ENCODE results near the gene NMUR2. TPM values are rescaled to one million over a fixed set of nuclear protein-coding genes. Genes with fewer than 3 reads are reported as not detected.

Gene NMUR2
- total RNA-seq, 3 donors from 2014 or later (not counting 1 experiment from before 2014, with no cell fraction given): not detected

DNA sequence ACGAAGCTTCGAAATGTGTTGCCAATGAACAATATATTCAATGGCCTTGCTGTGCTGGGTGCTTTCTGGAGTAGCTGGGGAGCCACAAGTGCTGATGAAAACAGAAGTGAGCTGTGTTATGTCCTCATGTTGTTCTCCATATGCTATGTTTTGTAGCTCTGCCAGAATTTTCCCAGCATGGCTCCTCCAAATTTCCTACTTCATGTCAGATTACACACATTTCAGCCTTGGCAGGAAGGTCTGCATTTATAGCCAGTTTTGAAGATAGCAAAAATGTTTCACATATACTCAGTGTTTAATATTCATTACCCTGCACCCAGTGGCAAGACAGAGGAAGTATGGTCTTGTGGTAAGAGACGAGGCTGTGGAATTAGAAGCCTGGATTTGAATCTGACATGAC, 22.6 kb upstream of the NMUR2 start:
- Histone ChIP-seq H3K27me3 (ENCODE audit: control insufficient read depth, insufficient read depth, low read length) (no peaks in the 10 kb centered on the region), H3K4me3 (ENCODE audit: low read length) (no peak overlapping the region), H3K36me3 (ENCODE audit: control insufficient read depth, insufficient read depth, low read length) (no peaks in the 10 kb centered on the region), H3K9me3 (ENCODE audit: control insufficient read depth, insufficient read depth, low read length) (no peaks in the 10 kb centered on the region), H3K4me1 (ENCODE audit: control insufficient read depth, insufficient read depth, low read length) (no peaks in the 10 kb centered on the region), H3K27ac (ENCODE audit: low read length) (no peak overlapping the region)
- H3K27me3 Mint-ChIP-seq (ENCODE audit: low read depth in 2 of 2): no peaks in the 10 kb centered on the region
- ATAC-seq: no peak
- WGBS (ENCODE audit: insufficient coverage): 65% methylated on average over 3 of the region's 3 CpGs
- H3K4me3 Mint-ChIP-seq: no peak overlapping the region
- TF ChIP-seq, protein P1, sequence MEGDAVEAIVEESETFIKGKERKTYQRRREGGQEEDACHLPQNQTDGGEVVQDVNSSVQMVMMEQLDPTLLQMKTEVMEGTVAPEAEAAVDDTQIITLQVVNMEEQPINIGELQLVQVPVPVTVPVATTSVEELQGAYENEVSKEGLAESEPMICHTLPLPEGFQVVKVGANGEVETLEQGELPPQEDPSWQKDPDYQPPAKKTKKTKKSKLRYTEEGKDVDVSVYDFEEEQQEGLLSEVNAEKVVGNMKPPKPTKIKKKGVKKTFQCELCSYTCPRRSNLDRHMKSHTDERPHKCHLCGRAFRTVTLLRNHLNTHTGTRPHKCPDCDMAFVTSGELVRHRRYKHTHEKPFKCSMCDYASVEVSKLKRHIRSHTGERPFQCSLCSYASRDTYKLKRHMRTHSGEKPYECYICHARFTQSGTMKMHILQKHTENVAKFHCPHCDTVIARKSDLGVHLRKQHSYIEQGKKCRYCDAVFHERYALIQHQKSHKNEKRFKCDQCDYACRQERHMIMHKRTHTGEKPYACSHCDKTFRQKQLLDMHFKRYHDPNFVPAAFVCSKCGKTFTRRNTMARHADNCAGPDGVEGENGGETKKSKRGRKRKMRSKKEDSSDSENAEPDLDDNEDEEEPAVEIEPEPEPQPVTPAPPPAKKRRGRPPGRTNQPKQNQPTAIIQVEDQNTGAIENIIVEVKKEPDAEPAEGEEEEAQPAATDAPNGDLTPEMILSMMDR (IDR thresholded peaks at IDR 0.05): no peak
- DNase-seq: no peak
- intact Hi-C loops (cut with micrococcal nuclease): no loop called here
- no peak overlapping the region for H3K27ac Mint-ChIP-seq
- no peaks in the 10 kb centered on the region for H3K9me3 Mint-ChIP-seq
- no peaks in the 10 kb centered on the region for H3K4me1 Mint-ChIP-seq
- H3K36me3 Mint-ChIP-seq: no peaks in the 10 kb centered on the region

DNA sequence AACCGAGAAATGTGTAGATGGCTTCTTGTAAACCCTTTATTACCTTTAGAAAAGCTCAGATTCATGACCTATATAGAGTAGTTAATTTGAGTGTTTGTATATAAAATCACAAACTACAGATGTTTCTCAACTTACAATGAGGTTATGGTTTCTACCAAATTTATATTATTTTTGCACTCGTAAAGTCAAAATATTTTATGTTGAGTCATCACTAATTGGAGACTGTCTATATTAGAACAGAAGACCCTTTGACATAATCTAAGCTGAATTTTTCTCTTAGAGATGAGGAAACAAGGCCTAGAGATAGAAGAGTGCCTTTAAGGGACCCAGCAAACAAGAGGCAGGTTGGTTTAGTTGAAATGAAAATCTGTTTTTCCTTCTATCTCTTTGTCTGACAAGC, 20.0 kb upstream of the NMUR2 start:
- H3K9me3 ChIP-seq (ENCODE audit: control insufficient read depth, insufficient read depth, low read length): no peaks in the 10 kb centered on the region
- intact Hi-C loops (cut with micrococcal nuclease): no loop called here
- H3K27ac ChIP-seq (ENCODE audit: low read length): no peak overlapping the region
- no peaks in the 10 kb centered on the region for H3K4me1 Mint-ChIP-seq
- H3K9me3 Mint-ChIP-seq: no peaks in the 10 kb centered on the region
- H3K36me3 Mint-ChIP-seq: no peaks in the 10 kb centered on the region
- H3K4me1 ChIP-seq (ENCODE audit: control insufficient read depth, insufficient read depth, low read length): no peaks in the 10 kb centered on the region
- TF ChIP-seq, protein P1 (IDR thresholded peaks at IDR 0.05): no peak
- H3K27me3 ChIP-seq (ENCODE audit: control insufficient read depth, insufficient read depth, low read length): no peaks in the 10 kb centered on the region
- no peak overlapping the region for H3K4me3 ChIP-seq (ENCODE audit: low read length)
- H3K36me3 ChIP-seq (ENCODE audit: control insufficient read depth, insufficient read depth, low read length): no peaks in the 10 kb centered on the region
- no peak overlapping the region for H3K27ac Mint-ChIP-seq
- no peak overlapping the region for H3K4me3 Mint-ChIP-seq
- H3K27me3 Mint-ChIP-seq (ENCODE audit: low read depth in 2 of 2): no peaks in the 10 kb centered on the region
- WGBS (ENCODE audit: insufficient coverage): no CpG with 5 or more reads among the region's 2 CpGs
- DNase-seq (no peak), ATAC-seq (no peak)

DNA sequence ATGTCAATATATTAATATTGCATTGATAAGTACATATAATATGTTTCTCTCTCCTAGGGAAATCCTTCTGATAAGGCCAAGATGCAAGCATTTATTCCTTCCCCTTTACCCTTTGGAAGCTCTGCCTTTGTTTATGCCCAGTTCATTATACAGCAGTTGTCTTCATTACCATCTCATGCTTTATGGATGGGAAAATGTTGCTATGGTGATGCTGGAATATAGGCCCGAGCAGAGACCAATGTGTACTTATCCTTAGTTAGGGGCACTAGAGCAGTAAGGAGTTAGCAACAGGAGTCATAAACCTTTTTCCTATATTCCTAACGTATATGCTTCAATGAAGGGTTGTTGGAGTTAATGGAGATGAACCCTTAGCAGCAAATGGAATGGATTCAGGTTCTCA, 19.4 kb upstream of the NMUR2 start:
- no peaks in the 10 kb centered on the region for H3K27me3 Mint-ChIP-seq (ENCODE audit: low read depth in 2 of 2)
- TF ChIP-seq, protein P1 (IDR thresholded peaks at IDR 0.05): no peak

DNA sequence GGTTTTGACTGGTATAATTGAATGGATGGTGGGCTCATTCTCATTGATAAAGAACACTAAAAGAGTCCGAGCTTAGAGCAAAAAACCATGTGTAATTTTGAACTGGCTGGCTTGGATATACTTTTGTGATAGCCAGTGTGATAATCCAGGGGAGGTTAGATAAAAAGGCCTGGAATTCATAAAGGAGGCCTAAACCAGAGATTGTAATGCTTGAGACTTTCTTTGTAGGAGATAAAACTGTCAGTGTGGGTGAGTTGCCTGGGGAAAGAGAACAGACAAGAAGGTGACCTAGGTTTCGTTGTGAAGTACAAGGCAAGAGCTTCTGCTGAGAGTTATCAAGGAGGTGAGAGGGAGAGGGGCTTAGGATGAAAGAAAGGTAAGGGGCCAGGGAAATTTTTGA, 17.0 kb upstream of the NMUR2 start:
- Histone ChIP-seq H3K27me3 (ENCODE audit: control insufficient read depth, insufficient read depth, low read length) (no peaks in the 10 kb centered on the region), H3K36me3 (ENCODE audit: control insufficient read depth, insufficient read depth, low read length) (no peaks in the 10 kb centered on the region), H3K27ac (ENCODE audit: low read length) (no peak overlapping the region), H3K4me3 (ENCODE audit: low read length) (no peak overlapping the region), H3K9me3 (ENCODE audit: control insufficient read depth, insufficient read depth, low read length) (no peaks in the 10 kb centered on the region), H3K4me1 (ENCODE audit: control insufficient read depth, insufficient read depth, low read length) (no peaks in the 10 kb centered on the region)
- no peaks in the 10 kb centered on the region for H3K4me1 Mint-ChIP-seq
- ATAC-seq (no peak), DNase-seq (no peak)
- H3K27ac Mint-ChIP-seq: no peak overlapping the region
- H3K36me3 Mint-ChIP-seq: no peaks in the 10 kb centered on the region
- no peak overlapping the region for H3K4me3 Mint-ChIP-seq
- intact Hi-C loops (cut with micrococcal nuclease): no loop called here
- TF ChIP-seq, protein P1 (IDR thresholded peaks at IDR 0.05): no peak
- no peaks in the 10 kb centered on the region for H3K9me3 Mint-ChIP-seq
- no peaks in the 10 kb centered on the region for H3K27me3 Mint-ChIP-seq (ENCODE audit: low read depth in 2 of 2)
- whole genome bisulfite sequencing (ENCODE audit: insufficient coverage): 68% methylated on average over 2 of the region's 2 CpGs

More for the DNA sequence above, 19.4 kb upstream of the NMUR2 start:
- Histone ChIP-seq H3K27me3 (ENCODE audit: control insufficient read depth, insufficient read depth, low read length) (no peaks in the 10 kb centered on the region), H3K9me3 (ENCODE audit: control insufficient read depth, insufficient read depth, low read length) (no peaks in the 10 kb centered on the region), H3K36me3 (ENCODE audit: control insufficient read depth, insufficient read depth, low read length) (no peaks in the 10 kb centered on the region), H3K4me3 (ENCODE audit: low read length) (no peak overlapping the region), H3K27ac (ENCODE audit: low read length) (no peak overlapping the region), H3K4me1 (ENCODE audit: control insufficient read depth, insufficient read depth, low read length) (no peaks in the 10 kb centered on the region)
- no peak for ATAC-seq
- WGBS (ENCODE audit: insufficient coverage): no CpG with 5 or more reads among the region's 2 CpGs
- Mint-ChIP-seq H3K9me3 (no peaks in the 10 kb centered on the region), H3K4me3 (no peak overlapping the region), H3K36me3 (no peaks in the 10 kb centered on the region), H3K4me1 (no peaks in the 10 kb centered on the region), H3K27ac (no peak overlapping the region)
- DNase-seq: no peak
- intact Hi-C loops (cut with micrococcal nuclease): no loop called here

Data from natural killer cell (primary cell).